Retina (tissue), 1 donor: Measurements from ENCODE around the gene WWOX.

ENCODE experiments used
- DNase-seq: peaks from one replicate; pipeline ENCODE4 v3.0.0-alpha.2; 2016

The WWOX gene

GRCh38 chr16:78368121-78369102 lies 269.0 kb downstream of the WWOX start:
- no peak for DNase-seq

- DNase-seq, result no peak
These were observed 272.8 kb downstream of the WWOX start for GRCh38 chr16:78372277-78372676.

GRCh38 chr16:78375055-78375679 lies 275.7 kb downstream of the WWOX start:
- DNase-seq, result no peak

- no peak for DNase-seq
These were observed 277.0 kb downstream of the WWOX start for GRCh38 chr16:78376452-78376851.

GRCh38 chr16:78377312-78377711 lies 277.9 kb downstream of the WWOX start:
- DNase-seq, result no peak

- DNase-seq, result no peak
These were observed 281.6 kb downstream of the WWOX start for GRCh38 chr16:78381060-78381459.

- no peak for DNase-seq
These were observed 283.7 kb downstream of the WWOX start for GRCh38 chr16:78383118-78383517.

- no peak for DNase-seq
These were observed 285.8 kb downstream of the WWOX start for GRCh38 chr16:78385086-78385805.

- DNase-seq, result no peak
These were observed 287.3 kb downstream of the WWOX start for GRCh38 chr16:78386557-78387324.

GRCh38 chr16:78389009-78389498 lies 289.6 kb downstream of the WWOX start:
- DNase-seq, result no peak

- DNase-seq, result no peak
These were observed 290.6 kb downstream of the WWOX start for GRCh38 chr16:78390092-78390491.

GRCh38 chr16:78390508-78391324 lies 291.3 kb downstream of the WWOX start:
- no peak for DNase-seq

- no peak for DNase-seq
These were observed 293.2 kb downstream of the WWOX start for GRCh38 chr16:78392585-78393195.

- DNase-seq, result no peak
These were observed 295.6 kb downstream of the WWOX start for GRCh38 chr16:78395035-78395434.

GRCh38 chr16:78396046-78396445 lies 296.6 kb downstream of the WWOX start:
- DNase-seq, result no peak

GRCh38 chr16:78396673-78397072 lies 297.2 kb downstream of the WWOX start:
- DNase-seq, result no peak

GRCh38 chr16:78399384-78399783 lies 299.9 kb downstream of the WWOX start:
- no peak for DNase-seq

GRCh38 chr16:78402833-78403232 lies 303.4 kb downstream of the WWOX start:
- DNase-seq, result no peak

- no peak for DNase-seq
These were observed 305.6 kb downstream of the WWOX start for GRCh38 chr16:78405040-78405439.

GRCh38 chr16:78405833-78406232 lies 306.4 kb downstream of the WWOX start:
- DNase-seq, result no peak

GRCh38 chr16:78407191-78407590 lies 307.7 kb downstream of the WWOX start:
- DNase-seq, result no peak
